ENCODE measurements around the gene AGAP1. TPM values are rescaled to one million over a fixed set of nuclear protein-coding genes. Genes with fewer than 3 reads are reported as not detected.
A peak's percentile ranks its signal among the peaks of the same experiment; 100 is the strongest.

Gene AGAP1
- total RNA-seq, 1 experiment from 2014 or later = 25.8 TPM

DNA sequence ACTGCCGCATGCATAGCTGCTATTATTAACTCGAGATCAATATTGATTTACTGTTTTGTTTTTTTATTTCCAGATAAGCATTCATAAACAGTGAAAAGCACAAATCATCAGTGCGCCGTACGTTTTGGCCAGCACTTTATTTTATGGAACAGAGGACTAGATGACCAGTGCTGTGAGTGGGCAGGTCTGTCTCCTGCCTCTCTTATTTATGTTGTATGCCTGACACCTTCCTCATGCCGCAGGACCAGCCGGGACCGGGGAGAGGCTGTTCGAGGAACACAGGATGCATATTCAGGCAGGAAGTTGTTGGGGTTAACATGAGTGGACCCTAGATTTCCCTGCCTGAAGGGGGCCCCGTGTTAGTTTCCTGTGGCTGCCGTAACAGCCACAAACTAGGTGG lies 72.6 kb downstream of the AGAP1 start:
- H3K23ac ChIP-seq (ENCODE audit: insufficient read length, low read depth, low read length) = no peak overlapping the region
- Mint-ChIP-seq H3K4me1 (peaks cover 29 to 35% of the 10 kb centered on the region in 2 experiments), H3K4me3 (no peak overlapping the region), H3K9me3 (peaks cover 7 to 8% of the 10 kb centered on the region in 2 experiments), H3K27ac (peak overlapping the region in 1 of 3 experiments; percentile 53; a peak in 1 of 7 replicates), H3K27me3 (ENCODE audit: low read depth) (no peaks in the 10 kb centered on the region), H3K36me3 (ENCODE audit: insufficient read depth in 1 of 3, low read depth in 3 of 3) (peaks cover 10 to 19% (median 10%) of the 10 kb centered on the region in 3 experiments)
- H2BK5ac ChIP-seq (ENCODE audit: insufficient read length, low read length) = no peak overlapping the region
- H3K4me2 ChIP-seq (ENCODE audit: insufficient read depth, insufficient read length, low read length) = no peak overlapping the region
- no peak overlapping the region for H2AFZ ChIP-seq (ENCODE audit: low read length)
- H3K18ac ChIP-seq (ENCODE audit: insufficient read length, low read depth, low read length) = no peak overlapping the region
- no peak overlapping the region for H4K8ac ChIP-seq (replicated peaks; ENCODE audit: insufficient read length, low read depth, low read length)
- no peak for TF ChIP-seq CTCF (conservative IDR thresholded peaks at IDR 0.05)
- peaks cover 2% of the 10 kb centered on the region for H3K79me1 ChIP-seq (ENCODE audit: insufficient read depth, low read depth, low read length, poor library complexity, severe bottlenecking)
- no peak overlapping the region for H4K5ac ChIP-seq (ENCODE audit: insufficient read length, low read depth, low read length)
- no peaks in the 10 kb centered on the region; the same call in 1 of the 2 replicates for H3K4me1 ChIP-seq (ENCODE audit: insufficient read depth, low read length)
- no peak for DNase-seq
- no peak overlapping the region for H3K27ac ChIP-seq (ENCODE audit: insufficient read length, low read depth, low read length)
- no peak overlapping the region for H4K91ac ChIP-seq (ENCODE audit: insufficient read length, low read depth, low read length)
- H3K56ac ChIP-seq (ENCODE audit: insufficient read length, low read depth, low read length) = no peak overlapping the region
- H2BK15ac ChIP-seq (ENCODE audit: low read depth, low read length) = no peak overlapping the region
- no peaks in the 10 kb centered on the region for H3K23me2 ChIP-seq (ENCODE audit: insufficient read length, low read depth, low read length, poor library complexity, severe bottlenecking)
- no peak overlapping the region for H3K4ac ChIP-seq (ENCODE audit: low read depth, low read length)
- no peak overlapping the region for H3K9ac ChIP-seq (ENCODE audit: extremely low read depth, insufficient read length, low read length)
- no peak overlapping the region for H3K14ac ChIP-seq (ENCODE audit: insufficient read depth, low read length)
- H3K27me3 ChIP-seq (ENCODE audit: insufficient read depth, low read length) = no peaks in the 10 kb centered on the region
- no peak overlapping the region for H2AK5ac ChIP-seq (ENCODE audit: insufficient read length, low read length)
- no peaks in the 10 kb centered on the region for H4K20me1 ChIP-seq (ENCODE audit: control insufficient read depth, insufficient read depth, insufficient read length)
- no peak overlapping the region for H3T11ph ChIP-seq (ENCODE audit: low read length)
- H2BK12ac ChIP-seq (ENCODE audit: insufficient read length, low read depth, low read length) = no peak overlapping the region
- no peak overlapping the region for H2BK20ac ChIP-seq (ENCODE audit: low read depth, low read length, poor library complexity, severe bottlenecking)
- H3K79me2 ChIP-seq (ENCODE audit: insufficient read depth, low read length) = peaks cover 3% of the 10 kb centered on the region; the same call in 1 of the 2 replicates
- no peak overlapping the region for H2BK120ac ChIP-seq (ENCODE audit: low read depth, low read length, poor library complexity, severe bottlenecking)
- peaks cover 7% of the 10 kb centered on the region for H3K9me3 ChIP-seq (ENCODE audit: control insufficient read depth, low read depth, low read length)
- WGBS (ENCODE audit: extremely low coverage, insufficient read length, low lambda C conversion rate) = no CpG with 5 or more reads among the region's 11 CpGs

Measured in H9 (cell line).